ENCODE data around the gene DCT.

Gene DCT

DNA sequence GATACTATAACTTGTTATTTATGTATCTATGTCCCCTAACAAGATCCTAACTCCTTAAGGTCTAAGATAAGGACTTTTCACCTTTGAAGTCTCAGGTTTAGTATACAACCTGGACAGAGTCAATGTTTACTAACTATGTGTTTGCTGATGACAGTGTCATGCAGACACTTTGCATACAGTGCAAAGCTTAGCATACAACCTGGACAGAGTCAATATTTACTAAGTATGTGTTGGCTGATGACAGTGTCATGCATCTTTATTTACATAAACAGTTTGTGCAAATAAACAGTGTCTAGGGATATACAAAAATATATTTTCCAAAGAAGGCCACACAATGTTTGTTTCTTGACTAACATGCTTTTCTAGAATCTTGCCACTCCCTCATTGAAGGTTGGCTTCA is 34.7 kb downstream of the DCT start:
- DNase-seq = no peak

DNA sequence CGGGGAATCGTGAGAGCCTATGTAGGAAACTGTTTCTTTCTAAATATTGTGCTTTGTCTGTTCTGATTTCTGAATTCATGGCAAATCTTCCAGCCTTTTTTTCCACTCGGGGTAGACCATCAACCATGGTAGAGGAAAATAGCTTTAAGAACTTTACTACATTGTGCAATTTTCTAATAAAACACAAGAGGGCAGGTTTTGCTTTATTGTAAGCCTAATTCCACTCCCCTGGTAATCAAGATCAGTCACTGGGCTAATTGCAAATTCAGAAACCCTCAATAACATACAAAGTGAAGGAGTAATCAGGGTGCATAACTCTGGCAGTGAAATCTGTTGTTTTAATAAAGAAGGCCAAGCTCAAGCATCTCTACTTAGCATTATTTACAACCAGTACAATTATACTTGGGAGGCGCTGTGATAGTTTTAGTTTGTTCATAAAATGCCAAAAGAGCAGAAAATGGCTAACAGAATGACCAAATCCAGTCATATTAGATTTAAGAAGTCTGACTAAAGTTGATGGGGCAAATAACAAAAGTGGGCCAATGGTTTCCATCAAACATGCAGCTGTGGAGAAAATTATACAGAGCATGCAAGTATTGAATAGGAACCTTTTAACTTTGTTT is 43.8 kb downstream of the DCT start:
- no peak for DNase-seq

DNA sequence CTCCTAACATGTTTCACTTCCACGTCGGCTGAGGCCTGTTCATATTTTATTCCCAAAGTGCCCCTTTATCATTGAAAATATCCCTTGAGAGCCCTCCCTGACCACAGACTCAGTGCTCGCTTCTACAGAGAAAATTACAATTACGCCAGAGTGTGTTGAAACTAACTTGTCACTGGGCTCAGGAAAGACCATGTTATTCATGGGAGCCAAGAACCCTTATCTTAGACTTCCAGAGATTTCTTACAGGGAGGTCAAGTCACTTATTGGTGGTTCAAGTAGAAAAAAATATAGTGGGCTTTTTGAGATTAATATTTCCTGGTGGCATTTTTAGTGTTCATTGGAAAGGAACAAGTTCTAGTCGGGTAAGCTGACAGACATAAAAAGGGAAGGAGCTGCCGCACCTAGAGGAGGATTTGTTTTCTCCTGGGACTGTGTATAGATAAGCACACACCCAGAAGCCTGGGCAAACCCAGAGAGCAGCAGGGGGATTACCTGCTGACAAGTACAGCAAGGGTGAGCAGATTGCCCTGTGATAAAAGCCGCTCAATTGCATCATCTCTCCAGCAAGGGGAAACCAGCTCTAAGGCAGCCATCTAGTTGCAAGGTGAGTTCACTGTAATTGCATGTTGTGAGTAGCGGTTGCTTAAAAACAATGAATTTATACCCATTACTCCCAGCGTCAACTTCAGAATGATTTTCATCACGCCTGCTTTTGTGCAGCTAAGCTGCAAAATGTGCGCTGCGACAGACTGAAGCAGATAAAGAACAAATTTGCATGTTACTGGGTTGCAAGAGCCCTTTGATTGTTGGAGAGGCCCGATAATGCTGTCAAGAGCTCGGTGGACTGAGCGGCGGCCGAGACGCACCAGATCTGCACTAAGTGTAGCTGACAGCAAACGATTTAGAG is 46.2 kb downstream of the DCT start:
- no peak for DNase-seq

GRCh38 chr13:94431987-94432386 is 47.5 kb downstream of the DCT start:
- no peak for DNase-seq

GRCh38 chr13:94431574-94431973 is 47.9 kb downstream of the DCT start:
- DNase-seq = no peak

DNA sequence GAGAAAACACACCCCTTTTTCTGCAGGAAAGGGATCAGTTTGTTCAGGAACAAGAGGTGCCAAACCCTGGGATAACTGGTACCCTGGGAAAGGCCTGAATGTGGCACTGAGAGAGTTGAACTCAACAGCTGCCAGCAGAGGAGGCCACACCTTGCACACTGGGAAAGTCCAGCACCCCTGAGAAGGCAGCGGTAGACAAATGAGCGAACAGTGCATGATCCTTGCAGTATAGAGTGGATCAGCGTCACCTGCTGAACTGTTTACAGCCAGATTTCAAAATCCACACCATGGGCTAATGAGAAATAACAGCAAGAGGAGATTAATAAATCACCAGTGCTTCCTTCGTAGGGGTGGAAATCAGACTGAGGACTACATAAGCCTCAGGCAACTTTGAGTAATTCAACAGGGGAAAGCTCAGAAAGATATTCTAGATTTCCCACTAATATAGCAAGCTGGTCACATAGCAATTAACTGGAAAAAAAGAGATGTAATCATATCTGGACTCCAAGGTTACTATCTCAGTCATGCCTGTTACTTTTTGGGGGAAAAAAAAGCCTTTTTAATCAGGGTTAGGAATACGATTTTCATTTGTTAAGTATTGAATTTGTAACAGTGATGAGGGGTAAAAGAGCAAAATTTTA is 52.0 kb downstream of the DCT start:
- DNase-seq = no peak

DNA sequence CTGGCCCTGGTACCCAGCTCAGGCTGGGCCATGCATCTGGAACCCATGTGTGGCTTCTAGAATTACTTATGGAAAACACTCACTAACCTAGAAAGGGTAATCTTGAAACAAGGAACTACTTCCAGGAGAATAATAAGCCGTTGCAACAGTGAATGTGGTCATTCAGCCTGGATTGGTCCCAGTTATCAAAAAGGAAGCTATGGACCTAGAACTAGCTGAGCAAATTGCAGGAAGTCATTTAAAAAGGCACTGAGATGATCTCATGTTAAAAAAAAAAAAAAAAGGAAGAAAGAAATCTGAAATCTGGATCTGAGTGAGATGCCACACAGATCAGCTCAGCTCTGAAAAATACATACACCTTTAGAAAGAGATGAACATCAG is 59.6 kb downstream of the DCT start:
- no peak for DNase-seq

- no peak for DNase-seq
Measured at GRCh38 chr13:94419304-94419924, 60.1 kb downstream of the DCT start.

DNA sequence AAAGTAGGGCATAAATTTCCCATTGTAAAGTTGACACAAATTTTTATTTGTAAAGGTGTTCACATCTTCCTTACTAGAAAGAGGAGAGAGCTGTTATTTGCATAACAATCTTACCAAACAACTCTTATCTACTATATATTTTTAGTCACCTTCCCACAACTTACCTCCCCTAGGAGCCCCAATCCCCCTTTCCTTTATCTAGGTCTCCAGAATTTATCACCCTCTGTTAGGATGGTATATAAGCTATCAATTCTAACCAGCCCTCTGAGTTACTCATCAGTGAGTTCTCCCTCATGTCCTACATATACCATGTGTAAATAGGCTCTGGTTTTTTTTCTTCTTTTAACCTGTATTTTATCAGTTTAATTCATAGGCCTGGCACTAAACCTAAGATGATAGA is 62.2 kb downstream of the DCT start:
- DNase-seq = no peak

DNA sequence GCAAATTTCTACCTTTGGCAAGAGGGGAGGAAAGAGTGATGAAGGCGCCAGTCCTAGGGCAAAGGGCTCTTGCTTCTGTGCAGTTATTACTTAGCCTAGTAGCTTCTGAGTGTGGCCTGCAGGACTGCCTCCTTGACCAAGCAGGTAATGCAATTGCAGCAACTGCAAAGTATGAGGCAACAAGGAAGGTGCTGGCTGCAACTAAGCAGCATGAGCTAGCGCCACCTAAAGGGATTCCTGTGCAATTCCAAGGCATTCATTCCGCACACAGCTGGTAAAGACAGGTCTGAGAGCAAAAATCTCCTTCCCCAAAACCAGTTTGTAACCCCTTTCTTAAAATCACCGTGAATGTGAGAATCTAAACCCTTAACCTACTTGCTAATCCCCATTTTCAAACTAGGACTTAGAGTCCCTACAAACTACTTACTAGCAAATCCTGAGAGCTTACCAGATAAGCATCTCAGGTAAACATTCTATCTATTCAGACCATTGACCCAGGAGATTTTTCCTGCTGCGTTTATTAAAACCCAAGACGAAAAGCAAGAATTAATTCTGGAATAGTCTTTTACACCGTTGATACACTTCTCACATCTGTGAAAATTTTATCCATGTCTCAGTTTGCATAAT is 62.9 kb downstream of the DCT start:
- no peak for DNase-seq

DNA sequence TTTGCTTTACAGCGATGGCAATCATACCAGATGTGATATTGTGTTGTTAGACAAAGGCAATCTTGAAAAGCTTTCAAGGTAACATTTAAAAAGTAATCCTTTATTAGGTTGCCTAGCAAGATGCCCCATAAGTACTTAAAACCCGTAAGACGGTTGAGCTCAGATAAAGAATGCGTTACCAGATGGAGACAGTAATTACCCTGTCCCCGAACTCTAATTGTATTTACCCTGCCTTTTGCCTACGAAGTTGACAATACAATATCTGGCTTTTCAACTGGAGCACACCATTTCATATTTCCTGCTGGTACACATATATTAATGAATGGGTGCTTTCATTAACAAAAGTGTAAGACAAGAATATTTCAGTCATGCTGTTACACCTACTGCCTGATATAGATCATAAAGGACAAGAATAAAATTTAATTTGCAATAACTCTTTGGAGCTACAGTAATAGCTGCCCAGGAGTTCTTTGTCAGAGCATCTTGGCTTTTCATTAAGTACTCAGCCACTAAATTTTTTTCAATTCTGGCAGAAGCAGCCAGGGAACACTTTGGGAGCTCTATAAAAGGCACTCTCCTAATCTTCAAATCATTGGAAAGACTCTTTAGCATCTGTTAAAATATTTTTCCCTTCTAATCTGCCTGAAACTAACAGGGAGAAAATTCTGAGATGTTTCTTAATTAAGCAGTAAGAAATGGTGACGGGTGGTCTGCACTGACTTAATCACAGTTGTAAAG is 63.8 kb downstream of the DCT start:
- no peak for DNase-seq

GRCh38 chr13:94414708-94415107 is 64.8 kb downstream of the DCT start:
- DNase-seq = no peak

DNA sequence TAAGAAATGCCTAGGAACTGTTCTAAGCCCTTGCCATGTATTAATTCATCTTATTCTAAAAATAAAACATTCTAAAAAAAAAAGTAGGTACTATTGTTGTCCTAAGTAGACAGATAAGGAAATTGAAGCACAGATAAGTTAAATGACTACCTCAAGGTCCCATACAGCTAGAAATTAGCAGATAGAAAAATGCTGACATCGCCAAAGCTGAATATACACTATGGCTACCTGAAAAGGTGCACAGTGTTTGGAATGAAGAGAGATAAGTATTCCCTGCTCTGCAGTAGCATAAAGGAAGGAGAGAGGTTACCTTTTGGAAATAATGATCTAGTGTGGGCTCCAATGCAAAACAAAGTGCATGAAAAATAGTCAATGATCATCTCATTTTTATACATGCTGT is 65.3 kb downstream of the DCT start:
- no peak for DNase-seq

DNA sequence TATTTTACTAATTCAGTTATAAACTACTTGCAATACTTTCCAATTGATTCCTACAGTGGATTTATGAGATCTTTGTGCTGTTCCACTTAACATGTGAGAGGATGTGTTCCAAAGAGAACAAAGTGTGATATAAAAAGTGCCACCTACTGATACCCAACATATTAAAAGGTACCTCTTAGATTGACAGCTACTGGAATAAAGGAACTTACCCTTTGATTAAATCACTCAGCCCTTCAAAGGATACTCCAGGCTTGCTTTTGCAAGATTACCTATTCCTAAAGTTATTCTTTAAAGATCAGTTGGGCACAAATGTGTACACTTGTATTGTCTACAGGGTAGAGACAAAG is 65.9 kb downstream of the DCT start:
- DNase-seq = no peak

DNA sequence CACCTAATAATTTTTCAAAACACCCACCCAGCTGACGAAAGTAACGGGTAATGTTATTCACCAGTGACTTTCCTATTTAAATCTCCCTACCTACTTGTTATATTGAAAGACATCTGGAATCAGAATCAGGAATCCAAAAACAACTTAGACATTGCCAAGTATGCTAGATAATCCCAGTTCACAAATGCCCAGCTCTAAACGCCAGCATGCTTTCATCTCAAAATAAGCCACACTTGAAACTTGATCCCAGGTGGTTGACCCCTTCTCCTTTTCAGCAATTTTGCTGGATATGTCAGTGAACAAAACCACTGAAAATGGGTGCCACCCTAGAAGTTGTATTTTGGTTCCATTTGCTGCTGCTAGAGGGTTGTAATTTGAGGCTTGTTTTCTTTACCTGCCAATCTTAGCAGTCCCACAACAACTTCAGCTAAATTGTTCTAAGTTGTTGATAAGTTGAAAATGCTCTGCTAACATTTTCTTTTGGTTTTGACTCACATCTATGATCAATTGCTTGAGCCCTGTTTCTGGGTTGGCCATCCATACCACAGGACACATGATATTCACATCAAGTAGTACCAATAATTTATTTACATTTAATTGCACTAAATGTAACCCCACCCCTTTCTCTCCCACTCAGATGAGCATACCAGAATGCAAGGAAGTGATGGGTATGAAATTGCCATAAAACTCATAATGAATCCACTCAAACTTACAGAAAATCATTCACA is 66.4 kb downstream of the DCT start:
- DNase-seq = no peak

- DNase-seq = no peak
Measured at GRCh38 chr13:94411747-94412146, 67.7 kb downstream of the DCT start.

DNA sequence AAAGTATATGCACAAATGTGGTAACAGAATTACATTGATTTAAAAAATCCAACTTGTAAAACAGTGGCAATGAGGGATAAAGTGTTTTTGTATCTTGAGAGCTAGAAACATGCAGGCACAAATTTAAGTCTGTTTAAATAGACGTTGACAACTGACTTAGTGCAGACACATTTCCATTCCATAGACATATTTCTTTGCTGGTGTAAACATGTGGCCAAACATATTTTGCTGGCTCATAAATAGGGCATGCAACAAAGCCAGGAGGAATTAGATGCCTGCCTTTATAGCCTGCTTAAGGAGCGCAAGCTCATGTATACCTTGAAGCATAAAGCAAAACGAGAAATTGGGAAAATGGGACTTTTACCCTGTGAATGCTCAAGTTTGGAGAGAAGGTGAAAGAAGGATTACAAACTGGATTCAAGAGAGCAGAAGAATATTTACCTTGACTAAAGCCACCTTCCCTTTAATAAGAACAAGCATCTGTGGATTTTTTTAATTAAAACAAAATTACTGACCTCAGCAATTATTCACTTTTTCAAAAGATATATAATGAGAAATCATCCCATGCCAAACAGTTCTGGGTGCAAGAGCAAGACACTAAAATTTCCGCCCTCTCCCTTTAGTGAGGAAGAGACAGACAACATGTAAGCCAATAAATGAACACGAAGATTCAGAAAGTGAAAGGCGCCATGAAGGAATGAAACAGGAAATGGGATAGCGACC is 71.0 kb downstream of the DCT start:
- DNase-seq = no peak

GRCh38 chr13:94400874-94401273 is 78.6 kb downstream of the DCT start:
- DNase-seq = no peak

- DNase-seq = no peak
Measured at GRCh38 chr13:94399812-94400211, 79.7 kb downstream of the DCT start.

DNA sequence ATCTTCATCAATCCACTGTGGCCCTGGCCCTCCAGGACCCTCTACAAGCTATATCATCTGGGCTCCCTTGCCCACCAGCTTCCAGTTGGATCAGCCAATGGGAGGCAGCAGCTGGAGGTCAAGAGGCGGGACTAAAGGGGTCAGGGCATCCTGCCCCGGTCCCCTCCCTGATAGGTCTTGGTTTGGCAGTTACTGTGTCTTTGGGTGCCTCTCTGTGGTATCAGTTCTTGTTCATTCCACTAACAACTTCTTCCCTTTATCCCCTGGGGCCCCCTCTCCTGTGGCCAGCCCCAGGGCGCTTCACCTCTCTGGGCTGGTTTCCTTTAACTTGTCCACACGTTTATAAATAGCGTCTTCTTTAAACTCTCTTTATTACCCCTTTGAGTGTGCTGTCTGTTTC is 83.6 kb downstream of the DCT start:
- DNase-seq = no peak

DNA sequence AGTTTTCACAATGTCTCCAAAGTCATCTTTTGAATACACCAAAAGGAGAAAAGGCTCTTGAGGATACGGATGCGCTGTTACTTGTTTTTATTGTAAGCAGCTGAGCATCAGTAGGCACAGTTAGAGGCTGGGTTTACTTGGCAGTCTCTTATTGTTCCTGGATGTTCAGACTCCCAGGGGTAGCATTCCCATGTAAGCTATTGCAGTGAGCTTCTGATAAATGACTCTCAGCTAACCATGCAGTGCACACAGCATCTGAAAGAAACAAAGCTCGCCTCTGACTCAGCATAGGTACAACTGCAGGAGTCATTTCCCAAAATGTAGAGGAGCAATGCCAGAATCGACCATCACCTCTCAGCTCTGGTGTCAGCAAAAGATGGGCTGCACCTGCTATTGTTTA is 84.8 kb downstream of the DCT start:
- DNase-seq = no peak
